Transverse colon (tissue), 4 donors: ENCODE data around the gene SRSF9.
A peak's percentile ranks its signal among the peaks of the same experiment; 100 is the strongest.

Experiments used
- EP300 ChIP-seq: sonication (generic); formaldehyde crosslinking; IDR thresholded peaks from one replicate; pipeline ENCODE4 v1.6.1; 2017; ENCODE audit warnings: antibody characterized with exemption, low read depth
- POLR2AphosphoS5 ChIP-seq, 3 donors: sonication (generic); formaldehyde crosslinking; IDR thresholded peaks; one replicate each; pipeline ENCODE4 v1.6.1; 2016; ENCODE audit warnings: antibody characterized with exemption in 3 of 3
- TF ChIP-seq, protein P1 (sequence below), 5 experiments: fragments of 200-600 bp in 3 of 5; fragments of 450-650 bp in 2 of 5; sonication (generic) in 3 of 5; IDR thresholded peaks; 1 replicate in 2 of 5; 2 replicates in 3 of 5; pipeline ENCODE4 v1.5.1; 2016 to 2017; ENCODE audit warnings: antibody characterized with exemption in 5 of 5, inconsistent platforms in 3 of 5, mild to moderate bottlenecking in 2 of 5, moderate library complexity in 1 of 5

DNA sequence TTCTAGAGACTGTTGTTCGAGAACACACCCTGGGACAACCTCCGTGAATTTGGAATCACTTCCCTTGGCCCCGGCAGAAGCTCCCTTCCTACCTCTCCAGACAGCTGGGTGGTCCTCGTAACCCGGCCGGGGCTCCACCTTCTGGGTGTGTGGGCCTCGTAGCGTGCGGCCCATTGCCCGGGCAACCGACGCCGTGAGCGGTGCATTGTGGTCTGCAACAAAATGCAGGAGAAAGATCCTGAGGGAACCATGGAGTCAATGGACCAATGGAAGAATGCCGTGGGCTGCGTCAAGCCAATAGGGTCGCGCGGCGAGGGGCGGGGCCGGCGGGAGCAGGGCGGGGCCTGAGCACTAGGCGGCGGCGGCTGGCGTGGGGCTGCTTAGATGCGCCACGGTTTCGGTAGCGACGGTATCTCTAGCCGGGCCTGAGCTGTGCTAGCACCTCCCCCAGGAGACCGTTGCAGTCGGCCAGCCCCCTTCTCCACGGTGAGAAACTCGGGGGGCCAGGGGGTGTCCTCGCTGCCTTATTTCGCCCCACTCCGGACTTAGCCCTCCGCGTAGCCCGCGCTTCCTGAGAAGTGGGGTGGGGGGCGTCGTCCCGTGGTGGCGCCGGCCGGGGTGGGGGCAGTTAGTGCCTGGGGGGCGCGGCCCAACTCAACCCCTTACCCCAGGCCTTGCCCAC lies 26.3 kb upstream of the SRSF9 start, which contains the start of gene DYNLL1:
- TF ChIP-seq POLR2AphosphoS5 (IDR thresholded peaks at IDR 0.05) (peak; percentile 95 to 97 (median 97)), EP300 (no peak)
- TF ChIP-seq, protein P1, sequence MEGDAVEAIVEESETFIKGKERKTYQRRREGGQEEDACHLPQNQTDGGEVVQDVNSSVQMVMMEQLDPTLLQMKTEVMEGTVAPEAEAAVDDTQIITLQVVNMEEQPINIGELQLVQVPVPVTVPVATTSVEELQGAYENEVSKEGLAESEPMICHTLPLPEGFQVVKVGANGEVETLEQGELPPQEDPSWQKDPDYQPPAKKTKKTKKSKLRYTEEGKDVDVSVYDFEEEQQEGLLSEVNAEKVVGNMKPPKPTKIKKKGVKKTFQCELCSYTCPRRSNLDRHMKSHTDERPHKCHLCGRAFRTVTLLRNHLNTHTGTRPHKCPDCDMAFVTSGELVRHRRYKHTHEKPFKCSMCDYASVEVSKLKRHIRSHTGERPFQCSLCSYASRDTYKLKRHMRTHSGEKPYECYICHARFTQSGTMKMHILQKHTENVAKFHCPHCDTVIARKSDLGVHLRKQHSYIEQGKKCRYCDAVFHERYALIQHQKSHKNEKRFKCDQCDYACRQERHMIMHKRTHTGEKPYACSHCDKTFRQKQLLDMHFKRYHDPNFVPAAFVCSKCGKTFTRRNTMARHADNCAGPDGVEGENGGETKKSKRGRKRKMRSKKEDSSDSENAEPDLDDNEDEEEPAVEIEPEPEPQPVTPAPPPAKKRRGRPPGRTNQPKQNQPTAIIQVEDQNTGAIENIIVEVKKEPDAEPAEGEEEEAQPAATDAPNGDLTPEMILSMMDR (IDR thresholded peaks at IDR 0.05) = peak in 1 of 5 experiments; percentile 5
